GM20000 (cell line): ENCODE data around the gene FUT3.
"Not testable (repeated sequence)": the region's sequence is repeated elsewhere in the genome, so short reads cannot be mapped to it uniquely, and the experiment has no call there.

ENCODE experiments used
- DNase-seq: peaks from one replicate; pipeline ENCODE4 v3.0.0; 2012; ENCODE audit warnings: low spot score
- TF ChIP-seq, protein P1 (sequence below): IDR thresholded peaks from 2 replicates; pipeline ENCODE4 v1.5.1; 2012; ENCODE audit warnings: mild to moderate bottlenecking, control low read depth; ENCODE audit errors: extremely low read depth, missing control alignments

FUT3 gene

DNA sequence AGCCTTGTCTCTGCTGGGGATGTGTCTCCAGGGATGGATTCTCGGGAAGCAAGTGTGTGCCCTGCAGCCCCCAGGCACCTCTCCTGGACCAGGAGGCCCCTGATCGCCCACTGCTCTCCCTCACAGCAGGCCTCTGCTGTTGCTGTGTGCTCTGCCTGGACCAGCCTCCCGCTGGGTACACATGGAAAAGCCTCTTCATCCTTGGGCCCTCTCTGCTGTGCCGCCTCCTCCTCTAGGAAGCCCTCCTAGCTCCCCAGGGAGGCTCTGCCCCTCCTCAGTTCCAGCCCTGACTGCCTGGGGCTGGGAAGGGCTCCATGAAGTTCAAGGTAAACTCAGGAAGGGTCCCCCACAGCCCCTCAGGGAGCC is 40.3 kb upstream of the FUT3 start:
- TF ChIP-seq, protein P1, sequence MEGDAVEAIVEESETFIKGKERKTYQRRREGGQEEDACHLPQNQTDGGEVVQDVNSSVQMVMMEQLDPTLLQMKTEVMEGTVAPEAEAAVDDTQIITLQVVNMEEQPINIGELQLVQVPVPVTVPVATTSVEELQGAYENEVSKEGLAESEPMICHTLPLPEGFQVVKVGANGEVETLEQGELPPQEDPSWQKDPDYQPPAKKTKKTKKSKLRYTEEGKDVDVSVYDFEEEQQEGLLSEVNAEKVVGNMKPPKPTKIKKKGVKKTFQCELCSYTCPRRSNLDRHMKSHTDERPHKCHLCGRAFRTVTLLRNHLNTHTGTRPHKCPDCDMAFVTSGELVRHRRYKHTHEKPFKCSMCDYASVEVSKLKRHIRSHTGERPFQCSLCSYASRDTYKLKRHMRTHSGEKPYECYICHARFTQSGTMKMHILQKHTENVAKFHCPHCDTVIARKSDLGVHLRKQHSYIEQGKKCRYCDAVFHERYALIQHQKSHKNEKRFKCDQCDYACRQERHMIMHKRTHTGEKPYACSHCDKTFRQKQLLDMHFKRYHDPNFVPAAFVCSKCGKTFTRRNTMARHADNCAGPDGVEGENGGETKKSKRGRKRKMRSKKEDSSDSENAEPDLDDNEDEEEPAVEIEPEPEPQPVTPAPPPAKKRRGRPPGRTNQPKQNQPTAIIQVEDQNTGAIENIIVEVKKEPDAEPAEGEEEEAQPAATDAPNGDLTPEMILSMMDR, result no peak
- no peak for DNase-seq

DNA sequence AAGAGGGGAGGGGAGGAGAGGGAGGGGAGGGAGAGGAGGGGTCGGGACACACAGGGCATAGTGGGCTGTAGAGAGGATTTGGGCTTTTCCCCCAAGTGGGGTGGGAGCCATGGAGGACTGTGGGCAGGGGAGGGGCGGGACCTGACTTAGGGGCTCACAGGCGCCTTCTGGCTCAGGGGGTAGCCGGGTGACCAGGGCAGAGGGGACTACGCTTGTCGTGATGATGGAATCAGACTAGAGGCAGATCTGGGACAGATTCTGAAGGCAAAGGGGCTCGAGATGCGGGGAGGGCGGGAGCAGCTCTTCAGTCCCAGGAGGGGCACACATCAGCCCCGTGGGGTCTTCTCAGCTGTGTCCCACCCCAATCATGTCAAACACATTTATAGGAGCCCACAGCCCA is 38.9 kb upstream of the FUT3 start:
- TF ChIP-seq, protein P1, result no peak
- no peak for DNase-seq

DNA sequence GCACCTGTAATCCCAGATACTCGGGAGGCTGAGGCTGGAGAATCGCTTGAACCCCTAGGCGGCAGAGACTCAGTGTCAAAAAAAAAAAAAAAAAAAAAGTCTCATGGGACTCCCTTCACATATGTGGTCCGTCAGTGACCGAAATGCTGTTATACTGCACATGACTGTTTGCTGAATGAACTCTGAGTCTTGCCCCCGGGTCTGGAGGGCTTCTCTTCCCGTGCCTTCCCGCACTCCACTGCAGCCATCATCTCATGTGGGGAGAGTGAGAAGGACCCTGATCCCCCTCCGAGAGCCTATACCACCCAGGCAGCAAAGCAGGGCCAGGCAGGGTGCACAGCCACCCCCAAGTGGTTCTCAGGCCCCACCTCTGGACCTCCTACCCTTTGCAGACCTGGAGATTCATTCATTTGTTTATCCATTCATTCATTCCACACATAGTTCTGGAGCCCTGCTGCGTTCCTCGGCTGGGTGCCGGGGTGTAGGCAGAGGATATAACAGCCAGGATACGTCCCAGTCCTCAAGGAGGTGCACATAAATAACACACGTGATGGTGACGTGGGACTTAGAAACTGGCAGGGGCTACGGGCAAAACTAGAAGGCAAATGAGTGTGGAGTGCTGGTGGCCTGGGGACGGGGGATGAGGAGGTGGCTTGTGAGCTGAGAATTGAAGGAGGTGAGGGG is 38.2 kb upstream of the FUT3 start:
- no peak for DNase-seq
- TF ChIP-seq, protein P1, result no peak

DNA sequence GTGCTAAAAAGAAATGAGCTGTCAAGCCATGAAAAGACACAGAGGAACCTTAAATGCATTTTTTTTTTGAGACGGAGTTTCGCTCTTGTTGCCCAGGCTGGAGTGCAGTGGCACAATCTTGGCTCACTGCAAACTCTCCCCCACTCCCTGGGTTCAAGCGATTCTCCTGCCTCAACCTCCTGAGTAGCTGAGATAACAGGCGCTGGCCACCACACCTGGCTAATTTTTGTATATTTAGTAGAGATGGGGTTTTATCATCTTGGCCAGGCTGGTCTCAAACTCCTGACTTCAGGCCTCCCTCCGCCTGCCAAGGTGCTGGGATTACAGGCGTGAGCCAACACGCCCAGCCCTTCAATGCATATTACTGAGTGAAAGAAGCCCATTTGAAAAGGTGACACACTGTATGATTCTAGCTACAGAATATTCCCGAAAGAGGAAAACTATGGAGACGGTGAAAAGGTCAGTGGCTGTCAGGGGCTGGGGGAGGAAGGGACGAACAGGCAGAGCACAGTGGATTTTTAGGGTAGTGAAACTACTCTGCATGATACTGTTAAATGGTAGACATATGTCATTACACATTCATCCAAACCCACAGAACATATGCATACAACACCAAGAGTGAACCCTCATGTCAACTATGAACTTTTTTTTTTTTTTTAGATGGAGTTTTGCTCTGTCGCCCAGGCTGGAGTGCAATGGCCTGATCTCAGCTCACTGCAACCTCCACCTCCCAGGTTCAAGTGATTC is 33.0 kb upstream of the FUT3 start:
- DNase-seq, result not testable (repeated sequence)

DNA sequence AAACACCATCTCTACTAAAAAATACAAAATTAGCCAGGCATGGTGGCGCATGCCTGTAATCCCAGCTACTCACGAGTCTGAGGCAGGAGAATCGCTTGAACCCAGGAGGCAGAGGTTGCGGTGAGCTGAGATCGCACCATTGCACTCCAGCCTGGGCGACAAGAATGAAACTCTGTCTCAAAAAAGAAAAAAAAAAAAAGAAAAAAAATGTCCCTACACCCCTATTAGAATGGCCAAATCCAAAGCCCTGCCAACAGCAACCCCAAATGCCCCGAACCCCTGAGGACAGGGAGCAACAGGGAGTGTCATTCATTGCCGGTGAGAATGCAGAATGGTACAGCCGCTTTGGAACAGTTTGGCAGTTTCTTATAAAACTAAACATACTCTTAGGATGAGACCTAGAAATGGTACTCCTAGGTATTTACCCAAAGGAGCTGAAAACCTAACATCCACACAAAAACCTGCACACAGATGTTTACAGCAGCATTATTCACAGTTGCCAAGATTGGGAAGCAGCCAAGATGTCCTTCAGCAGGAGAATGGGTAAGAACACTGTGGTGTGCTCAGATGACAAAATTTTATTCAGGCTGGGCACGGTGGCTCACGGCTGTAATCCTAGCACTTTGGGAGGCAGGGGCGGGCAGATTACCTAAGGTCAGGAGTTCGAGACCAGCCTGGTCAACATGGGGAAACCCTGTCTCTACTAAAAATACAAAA is 32.1 kb upstream of the FUT3 start:
- DNase-seq, result not testable (repeated sequence)

DNA sequence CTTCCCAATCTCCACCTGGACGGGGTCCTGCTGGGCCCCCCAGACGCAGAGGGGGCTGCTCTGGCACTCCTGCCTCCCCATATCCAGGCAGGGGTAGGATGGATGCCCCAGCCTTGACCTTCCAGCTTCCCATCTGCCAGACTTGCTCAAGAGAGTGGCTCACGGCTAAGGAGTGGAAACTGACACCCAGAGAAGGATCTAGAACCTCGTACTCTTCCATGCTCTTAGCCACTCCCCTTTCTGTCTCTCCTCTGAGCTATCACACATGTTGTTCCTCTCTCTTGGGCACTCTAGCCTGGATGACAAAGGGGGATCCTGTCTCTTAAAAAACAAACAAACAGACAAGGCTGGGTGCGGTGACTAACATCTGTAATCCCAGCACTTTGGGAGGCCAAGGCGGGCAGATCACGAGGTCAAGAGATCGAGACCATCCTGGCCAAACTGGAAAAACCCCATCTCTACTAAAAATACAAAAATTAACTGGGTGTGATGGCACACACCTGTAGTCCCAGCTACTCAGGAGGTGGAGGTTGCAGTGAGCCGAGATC is 31.2 kb upstream of the FUT3 start:
- TF ChIP-seq, protein P1, result no peak

DNA sequence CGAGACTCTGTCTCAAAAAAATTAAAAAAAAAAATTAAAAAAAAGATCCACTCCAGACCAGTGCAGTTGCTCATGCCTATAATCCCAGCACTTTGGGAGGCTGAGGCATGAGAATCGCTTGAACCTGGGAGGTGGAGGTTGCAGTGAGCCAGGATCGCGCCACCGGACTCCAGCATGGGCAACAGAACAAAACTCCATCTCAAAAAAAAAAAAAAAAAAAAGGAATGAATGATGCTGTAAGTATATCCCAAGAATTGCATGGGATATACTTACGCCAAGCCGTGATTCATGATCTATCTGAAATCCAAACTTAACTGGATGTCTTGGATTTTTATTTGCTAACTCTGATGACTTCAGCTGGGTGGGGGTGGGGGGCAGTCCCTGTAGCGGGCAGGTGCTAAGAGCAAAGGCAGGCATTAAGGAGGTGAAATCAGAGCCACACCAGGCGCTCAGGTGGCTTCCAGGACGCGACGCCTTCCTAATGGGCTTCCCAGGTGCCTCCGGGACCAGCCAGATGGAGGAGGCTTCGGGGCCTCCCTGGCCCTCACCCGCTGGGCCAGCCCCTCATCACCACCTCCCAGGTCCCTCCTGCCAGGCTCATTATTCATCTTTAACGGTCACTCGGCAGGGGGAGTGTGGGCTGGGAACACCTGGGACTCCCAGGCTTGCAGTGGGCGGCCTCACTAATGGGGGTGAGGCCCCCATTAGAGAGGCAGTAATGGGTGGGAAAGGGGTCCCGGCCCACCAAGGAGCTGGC is 30.5 kb upstream of the FUT3 start:
- DNase-seq, result no peak
- TF ChIP-seq, protein P1, result no peak

More for the DNA sequence above, 31.2 kb upstream of the FUT3 start:
- DNase-seq, result no peak

DNA sequence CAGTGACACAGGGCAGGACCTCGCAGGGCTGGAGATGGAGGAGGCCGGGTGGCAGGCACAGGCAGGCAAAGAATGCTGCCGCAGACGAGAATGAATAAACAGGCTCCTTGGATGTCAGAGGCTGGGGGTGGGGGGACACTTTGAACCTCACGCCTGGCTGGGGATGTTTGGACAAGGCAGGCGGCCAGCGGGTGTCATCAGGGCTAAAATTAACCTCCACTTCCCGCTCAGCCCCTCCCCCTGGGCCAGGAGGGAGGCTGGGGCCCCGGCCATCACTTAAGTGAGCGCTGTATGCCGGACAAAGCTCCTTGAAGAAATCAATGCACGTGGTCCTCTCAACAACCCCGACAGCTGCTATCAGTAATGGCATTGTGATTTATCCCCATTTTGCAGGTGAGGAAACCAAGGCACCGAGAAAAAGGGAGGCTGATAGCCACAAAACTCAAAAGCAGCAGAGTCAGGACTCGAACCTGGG is 29.4 kb upstream of the FUT3 start:
- no peak for DNase-seq
- TF ChIP-seq, protein P1, result no peak
